T follicular helper cell (primary cell): ENCODE data around the gene PRKCE.

ENCODE experiments used
- DNase-seq: peaks from one replicate; pipeline ENCODE4 v3.0.0-alpha.2; 2020; ENCODE audit warnings: low read depth

The PRKCE gene

DNA sequence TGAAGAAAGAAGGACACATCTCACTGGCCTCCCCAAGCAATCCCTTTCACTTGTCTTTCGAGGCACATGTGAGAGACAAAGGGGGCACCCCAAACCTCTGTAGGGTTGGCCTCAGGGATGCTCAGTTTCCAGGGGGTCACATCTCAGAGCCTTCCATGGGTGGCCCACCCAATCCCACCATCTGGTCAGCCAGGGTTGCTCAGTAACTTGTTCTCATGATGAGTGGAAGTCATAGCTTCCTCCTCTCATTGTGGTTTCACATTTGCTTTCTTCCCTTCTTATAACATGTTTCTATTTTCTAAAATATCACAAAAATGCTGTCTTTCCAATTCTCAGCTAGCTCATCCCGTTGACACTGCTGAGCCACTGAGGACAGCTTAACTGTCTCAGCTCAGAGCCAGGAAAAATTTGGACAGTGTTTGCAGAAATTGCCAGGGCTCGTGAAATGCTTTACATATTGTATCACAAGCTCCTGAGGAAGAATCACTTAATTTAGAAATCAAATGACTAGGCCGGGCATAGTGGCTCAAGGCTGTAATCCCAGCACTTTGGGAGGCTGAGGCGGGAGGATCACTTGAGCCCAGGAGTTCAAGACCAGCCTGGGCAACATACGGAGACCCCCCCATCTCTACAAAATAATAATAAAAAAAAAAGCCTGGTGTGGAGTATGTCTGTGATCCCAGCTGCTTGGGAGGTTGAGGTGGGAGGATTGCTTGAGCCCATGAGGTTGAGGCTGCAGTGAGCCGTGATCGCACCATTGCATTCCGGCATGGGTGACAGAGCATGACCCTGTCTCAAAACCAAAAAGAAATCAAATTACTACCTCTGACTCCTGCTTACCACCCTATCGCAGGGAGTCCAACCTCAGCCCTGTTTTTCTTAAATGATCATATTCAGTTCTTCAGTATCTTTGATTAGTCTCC, 129.3 kb downstream of the PRKCE start:
- DNase-seq: no peak

DNA sequence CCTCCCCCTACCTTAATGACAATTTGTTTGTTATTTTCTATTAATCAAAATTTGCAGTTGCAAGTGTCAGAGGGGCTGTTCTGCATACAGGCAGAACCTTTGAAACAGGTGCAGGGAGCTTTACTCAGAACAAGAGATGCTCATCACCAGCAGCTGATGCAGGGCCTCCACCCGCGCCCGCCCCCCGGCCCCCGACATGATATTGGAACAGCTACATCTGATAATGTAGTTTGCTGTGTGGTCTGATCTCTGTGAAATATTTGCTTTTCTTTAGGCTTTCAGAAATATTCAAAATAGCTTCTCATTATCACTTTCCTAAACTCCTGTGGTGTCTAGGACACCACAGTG, 130.0 kb downstream of the PRKCE start:
- no peak for DNase-seq

DNA sequence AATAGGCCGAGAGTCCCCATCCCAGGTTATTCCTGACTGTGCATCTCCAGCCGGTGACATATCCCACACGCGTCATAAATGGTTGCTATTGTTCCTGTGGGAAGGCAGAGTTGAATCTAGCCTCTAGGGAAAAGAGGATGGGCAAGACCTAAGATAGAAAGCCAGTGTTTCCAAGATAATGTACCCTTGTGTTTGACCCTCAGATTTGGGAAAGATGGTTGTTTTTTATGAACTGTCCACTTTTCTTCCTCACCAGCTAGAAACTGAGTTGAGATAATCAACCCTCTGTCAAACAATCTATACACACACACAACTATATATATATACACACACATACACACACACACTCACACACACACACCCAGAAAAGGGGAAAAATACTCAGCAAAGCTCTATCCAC, 131.0 kb downstream of the PRKCE start:
- DNase-seq: no peak

DNA sequence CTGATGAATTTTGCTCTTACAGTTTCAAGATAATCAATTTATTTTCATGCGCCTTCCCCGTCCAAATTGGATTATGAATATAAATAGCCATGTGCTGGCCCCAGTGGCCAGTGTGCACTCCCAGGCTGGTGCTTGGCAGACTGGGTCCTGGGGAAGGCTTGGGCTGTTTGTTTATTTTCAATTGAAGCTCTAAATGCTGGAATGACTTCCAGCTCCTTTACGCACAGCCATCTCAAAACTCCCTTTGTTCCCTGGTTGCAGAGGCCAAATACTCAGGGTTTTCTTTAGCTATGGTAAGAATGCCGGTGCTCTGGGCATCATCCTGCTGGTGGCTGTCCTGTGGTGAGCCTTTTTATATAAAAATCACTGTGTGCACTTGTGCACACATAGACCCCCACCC, 131.5 kb downstream of the PRKCE start:
- DNase-seq: no peak

DNA sequence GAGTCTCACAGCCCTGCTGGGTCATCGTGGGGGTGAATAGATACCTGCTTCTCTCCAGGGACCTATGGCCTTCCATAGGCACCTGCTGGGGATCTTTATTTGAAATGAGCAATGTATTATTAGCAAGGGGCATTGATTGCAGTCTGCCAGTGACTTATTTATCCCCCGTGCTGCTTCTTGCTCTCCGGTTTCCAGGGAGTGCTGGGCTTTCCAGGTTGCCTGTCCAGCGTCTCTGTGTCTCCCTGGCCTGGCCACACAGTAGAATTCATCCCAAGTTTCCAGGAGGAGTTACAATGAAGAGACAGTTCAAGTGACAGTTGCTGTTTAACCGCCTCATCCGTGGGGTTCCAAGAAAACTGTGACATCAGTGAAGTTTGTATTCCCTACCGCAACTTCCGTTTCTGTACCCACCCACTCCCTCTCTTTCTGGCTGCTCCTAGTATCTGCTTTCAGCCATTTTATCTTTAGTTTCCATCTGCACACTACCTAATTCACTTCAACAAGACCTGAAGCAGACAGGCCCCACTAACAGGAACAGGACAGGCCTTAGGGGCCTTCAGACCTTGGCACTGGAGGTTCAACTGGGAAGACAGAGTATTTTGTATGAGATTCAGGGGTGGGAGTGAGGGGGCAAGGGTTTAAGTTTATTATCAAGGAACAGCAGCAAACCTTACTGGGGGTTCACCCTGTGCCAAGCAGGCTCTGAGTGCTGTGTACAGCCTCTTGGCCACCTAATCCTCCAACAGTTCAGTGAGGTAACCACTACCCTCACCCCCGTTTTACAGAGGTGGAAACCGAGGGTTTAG, 134.8 kb downstream of the PRKCE start:
- no peak for DNase-seq

DNA sequence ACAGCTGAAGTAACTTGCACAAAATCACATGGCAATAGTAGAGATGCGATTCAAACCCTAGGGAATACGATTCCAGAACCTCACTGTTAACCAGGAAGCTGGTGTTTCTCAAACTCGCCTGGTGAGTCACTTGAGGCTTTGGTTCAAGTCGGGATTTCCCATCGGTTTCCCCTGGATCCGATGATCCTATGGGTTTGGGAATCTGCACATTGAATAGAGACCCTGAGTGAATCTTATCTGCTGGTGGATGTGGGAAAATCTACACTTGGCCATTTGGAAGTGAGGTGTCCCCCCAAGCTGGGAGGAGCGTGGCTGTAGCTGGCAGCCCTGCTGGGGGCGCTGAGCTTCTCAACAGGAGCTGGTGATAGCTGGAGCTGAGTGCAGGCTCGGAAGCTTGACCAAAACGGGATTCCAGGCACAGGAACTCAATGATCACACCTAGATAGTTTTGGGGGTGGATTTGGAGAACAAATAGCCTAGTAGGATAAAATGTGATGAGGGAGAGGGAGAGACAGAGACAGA, 135.4 kb downstream of the PRKCE start:
- no peak for DNase-seq

DNA sequence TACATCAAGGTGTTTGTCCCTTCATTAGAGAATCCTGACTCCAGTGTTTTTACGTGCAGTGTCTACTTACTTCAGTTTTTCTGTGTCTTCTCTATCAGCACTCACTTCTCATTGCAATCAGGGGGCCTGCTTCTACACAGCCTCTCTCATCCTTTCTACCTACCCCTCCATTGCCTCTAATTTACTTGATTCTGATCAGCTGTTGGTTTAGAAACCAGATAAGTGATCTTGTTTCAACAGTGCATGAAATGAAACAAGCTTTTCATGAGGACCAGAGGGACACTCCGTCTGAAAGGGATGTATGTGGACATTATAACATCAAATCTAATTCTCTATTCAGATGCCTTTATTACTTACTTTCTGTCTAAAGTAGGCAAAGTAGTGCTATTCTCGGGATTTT, 136.9 kb downstream of the PRKCE start:
- DNase-seq: no peak

DNA sequence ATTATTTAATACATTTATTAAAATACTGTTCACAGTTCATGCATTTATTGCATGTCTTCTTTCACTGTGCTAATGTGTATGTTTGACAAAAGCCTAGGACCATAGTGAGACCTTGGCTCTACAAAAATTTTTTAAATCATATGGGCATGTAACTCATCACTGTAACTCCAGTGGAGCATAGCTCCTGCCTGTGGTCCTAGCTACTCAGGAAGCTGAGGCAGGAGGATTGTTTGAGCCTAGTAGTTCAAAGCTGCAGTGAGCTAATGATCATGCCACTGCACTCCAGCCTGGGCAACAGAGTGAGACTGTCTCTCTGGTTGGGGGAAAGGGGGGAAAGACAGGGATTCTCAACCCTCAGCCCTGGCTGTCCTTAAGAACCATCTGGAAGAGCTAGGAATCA, 137.8 kb downstream of the PRKCE start:
- DNase-seq: no peak

DNA sequence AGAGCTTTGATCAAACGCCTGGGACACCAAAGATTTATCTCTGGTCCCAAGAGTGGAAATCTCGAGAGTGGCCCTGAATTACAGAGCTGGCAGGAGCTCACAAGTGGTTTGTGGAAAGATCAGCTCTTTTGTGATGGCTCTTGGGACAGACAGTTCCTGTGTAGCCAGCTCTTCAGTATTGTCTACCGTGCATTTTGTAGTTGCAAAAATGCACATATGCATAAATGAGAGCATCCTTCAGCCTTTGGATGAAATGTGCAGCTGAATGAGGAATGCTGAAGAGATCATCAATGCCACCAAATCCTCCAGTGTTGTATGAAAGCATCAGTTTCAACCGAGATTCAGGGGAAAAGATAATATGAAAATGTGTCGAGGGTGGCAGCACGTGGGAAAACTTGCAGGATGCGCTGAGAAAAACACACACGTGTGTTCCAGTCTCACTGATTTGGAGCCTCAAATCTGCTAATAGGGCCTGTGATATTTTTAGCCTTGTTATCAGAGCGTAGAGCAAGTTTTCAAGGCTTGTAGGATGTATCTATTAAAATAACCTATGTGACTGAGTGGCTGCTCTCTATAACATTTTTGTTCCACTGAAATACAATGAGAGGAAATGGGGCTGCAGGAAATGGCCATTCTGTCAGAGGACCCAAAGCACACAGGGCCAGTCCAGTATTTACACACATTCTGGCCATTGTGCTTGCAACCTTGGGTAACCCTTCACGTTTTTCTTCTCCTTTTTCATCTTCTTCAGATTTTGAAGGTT, 138.7 kb downstream of the PRKCE start:
- DNase-seq: no peak

DNA sequence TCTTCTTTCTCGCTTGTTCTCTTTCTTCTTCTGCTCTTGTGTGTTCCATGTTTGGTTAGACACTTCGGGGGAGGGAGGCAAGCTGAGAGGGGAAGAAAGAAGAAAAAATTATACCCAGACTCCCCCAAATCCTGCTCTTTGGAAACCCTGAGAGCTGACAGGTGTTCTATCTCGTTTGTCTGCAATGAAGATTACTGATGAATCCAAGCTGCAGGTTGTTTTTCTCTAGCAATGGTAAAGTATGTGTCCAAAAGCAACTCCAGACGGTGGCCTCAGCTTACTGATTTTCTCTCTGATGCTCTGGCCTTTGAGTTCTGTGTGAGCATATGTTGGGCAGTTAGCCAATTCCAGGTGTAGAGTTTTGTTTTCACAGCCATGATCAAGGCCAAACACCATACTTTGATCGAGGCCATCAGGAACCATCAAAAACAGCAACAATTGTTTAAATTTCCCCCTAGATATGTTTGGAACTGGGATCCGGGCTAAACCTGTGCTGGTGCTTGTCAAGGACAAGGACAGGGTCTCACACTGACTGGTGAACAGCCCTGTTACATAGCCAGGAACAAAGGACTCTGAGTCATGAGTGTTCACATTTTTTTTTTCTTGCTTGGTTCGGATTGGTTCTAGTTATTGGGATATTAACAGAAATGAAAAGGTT, 142.0 kb downstream of the PRKCE start:
- DNase-seq: no peak

DNA sequence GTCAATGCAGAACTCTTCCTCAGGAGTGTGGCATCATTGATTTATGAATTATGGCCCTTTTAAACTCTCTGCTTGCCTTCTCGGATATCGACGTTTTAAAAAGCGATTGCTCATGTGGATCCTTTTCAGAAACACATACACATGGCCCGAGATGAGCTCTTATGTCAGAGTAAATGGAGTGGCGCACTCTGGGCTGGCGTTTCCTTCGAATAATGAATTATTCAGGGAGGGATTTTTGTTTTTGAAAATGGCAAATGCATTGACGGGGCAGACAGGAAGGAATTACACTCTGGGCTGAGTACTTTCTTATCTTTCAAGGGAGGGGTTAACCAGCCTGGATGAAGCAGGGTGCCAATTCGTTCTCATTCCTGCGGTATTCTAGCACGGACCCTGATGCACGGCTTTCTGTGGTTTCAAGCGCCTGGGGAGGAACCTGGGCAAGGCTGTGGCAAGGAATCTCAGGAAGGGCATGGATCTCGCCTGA, 142.7 kb downstream of the PRKCE start:
- DNase-seq: no peak

DNA sequence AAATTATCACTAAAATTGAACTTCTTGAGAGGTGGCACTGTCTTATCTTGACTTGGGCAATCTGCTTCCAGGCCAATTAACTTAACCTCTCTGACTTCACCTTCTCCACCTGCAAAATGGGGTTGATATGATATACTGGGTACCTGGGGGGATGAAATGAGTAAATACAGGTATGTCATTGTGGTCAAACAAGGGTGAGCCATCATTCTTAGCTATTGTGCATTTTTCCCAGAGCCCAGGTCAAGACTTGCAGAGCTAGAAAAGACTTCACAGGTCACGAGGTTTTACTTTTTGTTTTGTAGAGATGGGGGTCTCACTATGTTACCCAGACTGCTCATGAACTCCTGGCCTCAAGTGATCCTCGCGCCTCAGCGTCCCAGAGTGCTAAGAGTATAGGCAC, 145.0 kb downstream of the PRKCE start:
- DNase-seq: no peak

DNA sequence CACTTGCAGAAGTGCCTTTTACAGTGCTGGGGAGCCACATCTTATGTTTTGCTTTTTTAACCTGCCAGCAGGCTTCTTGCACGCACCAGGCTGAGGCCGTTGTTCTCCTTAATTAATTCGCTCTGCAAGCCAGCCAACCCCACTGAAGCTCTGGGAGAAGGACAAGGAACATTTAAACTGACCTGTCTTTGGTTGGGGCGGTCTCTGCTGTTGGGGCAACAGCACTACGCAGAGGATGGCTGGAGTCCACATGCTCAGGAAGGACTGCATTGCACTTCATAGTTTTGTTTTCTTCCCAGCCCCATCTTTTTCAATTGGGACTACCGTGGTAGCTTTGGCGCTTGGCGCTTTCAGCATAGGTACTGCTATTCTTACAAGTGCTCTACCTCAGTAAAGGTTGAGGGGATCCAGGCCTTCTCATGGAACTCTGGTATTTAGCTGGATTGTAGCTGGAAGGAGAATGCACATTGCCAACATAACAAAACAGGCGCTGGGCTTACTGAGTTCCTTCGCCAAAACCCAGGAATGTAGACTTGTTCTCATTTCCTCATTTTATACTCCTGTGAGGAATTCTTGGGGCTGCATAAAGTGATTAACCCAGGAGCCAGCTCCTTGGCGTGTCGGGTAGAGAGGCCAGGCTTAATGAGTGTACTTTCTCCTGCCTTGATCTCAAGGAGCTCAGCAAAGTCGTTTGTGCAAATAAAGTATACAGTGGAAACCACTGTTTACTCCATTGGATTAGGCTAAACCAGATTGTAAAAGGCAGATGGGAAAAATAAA, 146.2 kb downstream of the PRKCE start:
- no peak for DNase-seq

DNA sequence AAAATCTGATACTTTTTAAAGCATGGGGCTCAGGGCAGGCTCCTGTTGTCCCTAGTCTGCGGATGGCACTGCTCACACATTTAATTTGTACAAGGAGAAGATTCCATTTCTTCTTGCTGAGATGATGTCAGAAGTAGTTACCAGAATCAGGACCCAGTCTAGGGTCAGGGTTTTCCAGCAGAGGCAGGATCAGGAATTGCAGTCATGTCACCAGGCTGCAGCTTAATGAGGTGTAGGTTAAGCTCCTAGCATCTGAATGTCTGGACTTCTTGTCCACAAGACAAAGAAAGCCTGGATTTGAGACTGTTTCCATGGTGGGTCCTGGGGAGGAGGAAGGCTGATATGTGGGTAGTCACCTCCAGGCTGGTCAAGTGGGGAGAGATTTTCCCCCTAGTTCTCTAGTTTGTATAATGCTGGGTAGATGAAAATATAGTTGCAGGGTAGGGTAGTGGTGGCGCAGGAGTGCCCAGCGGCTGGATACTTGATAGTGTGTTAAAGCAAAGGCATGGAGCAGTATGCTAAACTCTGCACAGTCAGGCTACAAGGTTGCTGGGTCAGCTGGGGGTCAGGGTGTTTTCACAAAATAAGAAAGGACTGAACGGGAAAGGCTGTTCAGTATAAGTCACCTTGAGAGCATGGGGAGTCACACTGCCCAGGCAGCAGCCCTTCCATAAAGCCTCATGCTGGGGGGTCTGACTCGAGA, 148.4 kb downstream of the PRKCE start:
- DNase-seq: no peak

DNA sequence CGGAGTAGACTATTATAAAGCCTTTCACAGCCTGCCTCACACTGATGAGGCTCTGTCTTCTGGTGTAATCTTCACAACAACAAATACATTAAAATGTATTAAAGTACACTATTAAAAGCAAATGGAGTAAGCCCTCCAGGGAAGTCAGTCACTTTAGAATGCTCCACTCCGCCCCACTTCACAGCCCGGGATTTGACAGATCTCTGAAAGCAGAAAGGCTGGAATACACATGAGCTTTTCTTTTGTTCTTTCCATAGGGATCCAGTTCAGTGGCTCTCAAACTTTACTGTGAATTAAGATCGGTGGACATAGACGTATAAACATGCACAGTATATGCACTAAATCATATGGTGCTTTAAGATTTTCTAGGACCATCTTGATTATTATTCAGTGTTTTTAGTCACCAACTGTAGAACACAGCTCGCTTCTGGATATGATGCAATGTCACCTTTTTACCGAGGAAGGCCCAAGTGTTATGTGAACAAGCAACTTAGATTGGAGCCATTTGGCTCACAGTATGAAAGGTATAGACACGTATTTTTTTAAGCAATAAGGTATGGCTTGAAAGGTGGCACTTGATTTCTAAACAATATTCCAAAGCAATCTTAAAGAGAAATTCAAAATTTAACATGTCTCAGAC, 151.1 kb downstream of the PRKCE start:
- DNase-seq: no peak

DNA sequence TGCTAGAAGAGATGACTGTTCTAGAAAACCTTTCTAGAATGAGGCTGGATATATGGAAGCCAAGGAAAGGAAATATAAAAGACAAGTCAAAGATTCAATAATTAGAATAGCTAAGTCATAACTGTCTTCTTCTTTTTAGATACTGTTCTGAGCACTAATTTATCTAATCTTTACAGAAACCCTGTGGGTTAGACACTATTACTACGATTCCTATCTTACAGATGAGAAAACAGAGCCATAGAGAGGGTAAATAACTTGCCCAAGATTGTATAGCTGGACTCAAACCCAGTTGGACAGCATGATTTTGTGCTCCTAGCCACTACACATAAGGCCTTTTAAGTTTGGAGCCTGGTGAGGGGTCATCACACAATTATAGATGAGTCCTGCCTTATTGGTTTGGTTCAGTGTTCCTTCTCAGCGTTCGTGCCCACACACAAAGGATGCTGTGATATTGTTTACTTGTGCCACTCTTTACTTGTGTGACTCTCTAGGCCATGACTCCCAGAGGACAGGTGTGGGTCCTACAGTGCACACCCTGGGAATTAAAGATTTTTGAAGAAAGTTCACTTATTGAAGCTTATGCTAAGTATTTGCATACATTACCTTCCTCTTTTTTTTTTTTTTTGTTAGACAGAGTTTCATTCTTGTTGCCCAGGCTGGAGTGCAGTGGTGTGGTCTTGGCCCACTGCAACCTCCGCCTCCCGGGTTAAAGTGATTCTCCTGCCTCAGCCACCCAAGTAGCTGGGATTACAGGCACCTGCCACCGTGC, 153.7 kb downstream of the PRKCE start:
- no peak for DNase-seq

DNA sequence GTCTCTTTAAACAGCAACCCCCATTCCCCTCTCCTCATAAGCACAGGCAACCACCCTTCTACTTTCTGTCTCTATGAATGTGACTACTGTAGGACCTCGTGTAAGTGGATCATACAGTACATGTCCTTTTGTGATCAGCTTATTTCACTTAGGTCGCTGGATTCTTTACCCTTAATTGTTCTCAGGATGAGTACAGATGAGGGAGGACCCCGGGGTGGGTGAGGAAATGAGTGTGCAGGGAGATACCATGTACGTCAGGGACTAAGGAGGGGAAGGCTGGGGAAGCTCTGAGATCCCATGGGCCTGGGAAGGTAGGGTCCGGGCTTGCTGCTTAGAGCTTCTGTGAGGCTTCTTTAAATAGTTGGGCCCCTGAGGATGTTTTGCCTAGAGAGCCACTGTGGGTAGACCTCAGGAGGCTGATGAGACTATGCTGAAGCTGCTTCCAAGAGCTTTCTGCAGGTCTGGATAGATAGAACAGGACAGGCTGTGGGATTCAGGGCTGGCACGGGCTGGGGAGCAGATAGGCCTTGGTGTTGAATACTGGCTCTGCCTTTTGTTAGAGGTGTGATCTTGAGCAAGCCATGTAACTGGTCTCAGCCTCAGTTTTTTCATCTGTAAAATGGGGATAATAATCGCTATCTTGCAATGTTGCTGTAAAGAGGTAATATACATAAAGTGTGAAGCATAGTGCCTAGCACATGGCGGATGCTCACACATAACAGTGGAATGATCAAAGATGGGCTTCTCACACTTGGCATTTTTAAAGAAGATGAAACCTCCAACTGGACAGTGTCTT, 155.3 kb downstream of the PRKCE start:
- no peak for DNase-seq

DNA sequence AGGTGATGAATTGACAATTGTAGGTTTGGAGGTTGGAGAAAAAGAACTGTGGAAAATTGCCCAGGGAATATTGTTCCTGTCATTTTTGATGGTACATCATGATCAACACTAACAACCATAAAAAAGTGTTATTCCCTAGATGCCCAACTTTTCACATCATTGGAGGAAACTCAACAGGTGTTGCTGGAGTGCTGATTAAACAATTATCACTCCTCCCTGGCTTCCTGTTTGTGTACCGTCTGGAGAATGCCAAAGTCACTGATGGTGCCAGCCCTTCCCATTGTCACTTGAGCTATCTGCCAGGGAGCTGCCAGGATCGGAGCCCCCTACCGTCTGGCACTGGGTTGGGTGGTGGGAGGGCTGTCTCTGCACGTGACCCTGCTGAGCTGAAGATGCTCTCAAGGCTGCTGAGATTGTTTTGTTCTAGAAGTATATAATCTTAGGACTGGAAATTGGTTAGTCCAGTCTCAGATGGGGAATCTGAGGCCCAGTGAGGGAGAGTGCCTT, 156.9 kb downstream of the PRKCE start:
- DNase-seq: no peak
